GM04504 (cell line): ENCODE measurements around the gene CTNNAL1.
"Not testable (repeated sequence)": the region's sequence is repeated elsewhere in the genome, so short reads cannot be mapped to it uniquely, and the experiment has no call there.

ENCODE experiments used
- DNase-seq: peaks from one replicate; pipeline ENCODE4 v3.0.0-alpha.2; 2012; ENCODE audit warnings: low read depth

CTNNAL1 gene

DNA sequence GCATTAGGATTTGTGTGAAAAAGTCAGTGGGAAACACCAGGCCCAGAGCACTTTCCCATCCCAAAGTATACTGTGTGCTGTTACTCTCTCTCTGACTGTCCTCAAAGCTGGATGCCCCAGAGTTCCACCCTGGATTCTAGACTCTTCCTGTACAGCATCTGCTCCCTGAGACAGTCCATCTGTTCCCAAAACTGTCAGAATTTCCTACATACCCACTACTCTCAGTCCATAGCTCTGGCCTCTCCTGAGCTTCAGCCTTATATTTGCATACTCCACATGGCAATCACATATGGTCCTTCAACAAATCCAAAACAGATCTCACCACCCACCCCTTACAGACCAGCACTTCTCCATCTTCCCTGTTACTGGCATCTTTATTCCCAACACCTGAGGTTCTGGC, 88.8 kb downstream of the CTNNAL1 start:
- DNase-seq, result no peak

DNA sequence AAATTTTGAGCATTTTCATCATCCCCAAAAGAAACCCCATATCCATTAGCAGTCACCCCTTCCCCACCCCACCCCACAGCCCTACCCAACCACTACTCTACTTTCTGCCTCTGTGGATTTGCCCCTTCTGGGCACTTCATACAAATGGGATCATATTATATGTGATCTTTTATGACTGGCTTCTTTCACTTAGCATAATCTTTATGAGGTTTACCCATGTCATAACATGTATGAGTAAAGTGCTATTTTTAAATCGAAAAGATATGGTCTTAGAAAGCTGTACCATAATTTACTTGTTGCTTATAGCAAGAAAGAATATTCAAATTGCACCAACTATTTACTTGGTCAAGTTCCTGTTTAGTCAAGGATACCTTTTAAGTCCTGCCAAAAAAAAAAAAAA, 92.1 kb downstream of the CTNNAL1 start:
- no peak for DNase-seq

DNA sequence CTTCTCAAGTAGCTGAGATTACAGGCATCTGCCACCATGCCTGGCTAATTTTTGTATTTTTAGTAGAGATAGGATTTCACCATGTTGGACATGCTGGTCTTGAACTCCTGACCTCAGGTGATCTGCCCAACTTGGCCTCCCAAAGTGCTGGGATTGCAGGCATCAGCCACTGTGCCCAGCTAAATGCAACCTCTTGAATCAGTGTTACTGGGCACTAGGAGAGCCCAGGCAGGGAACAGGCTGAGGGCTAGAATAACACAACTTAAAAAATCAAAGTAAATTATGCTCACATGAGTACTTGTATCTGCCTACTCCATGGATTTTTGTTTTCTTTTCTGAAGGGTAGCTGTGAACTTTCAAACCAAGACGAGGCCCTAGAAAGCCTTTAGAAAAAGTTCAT, 92.9 kb downstream of the CTNNAL1 start:
- DNase-seq, result not testable (repeated sequence)

DNA sequence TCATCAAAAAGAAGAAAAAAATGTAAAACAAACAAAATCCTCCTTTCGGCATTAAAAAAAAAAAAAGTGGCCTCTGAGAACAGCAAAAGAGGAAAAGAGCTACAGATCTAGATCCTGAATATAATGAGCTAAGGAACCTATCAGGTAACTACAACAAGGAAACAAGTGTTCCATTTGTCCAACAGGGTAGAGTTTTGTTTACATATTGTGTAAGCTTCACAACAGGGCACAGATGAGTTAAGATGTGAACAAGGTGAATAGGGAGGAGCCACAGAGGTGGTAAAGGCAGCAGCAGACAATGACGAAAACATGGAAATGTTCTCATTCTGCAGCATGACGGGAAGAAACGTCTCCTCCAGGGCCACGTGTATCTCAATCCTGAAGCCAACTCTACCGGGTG, 93.8 kb downstream of the CTNNAL1 start:
- DNase-seq, result no peak

DNA sequence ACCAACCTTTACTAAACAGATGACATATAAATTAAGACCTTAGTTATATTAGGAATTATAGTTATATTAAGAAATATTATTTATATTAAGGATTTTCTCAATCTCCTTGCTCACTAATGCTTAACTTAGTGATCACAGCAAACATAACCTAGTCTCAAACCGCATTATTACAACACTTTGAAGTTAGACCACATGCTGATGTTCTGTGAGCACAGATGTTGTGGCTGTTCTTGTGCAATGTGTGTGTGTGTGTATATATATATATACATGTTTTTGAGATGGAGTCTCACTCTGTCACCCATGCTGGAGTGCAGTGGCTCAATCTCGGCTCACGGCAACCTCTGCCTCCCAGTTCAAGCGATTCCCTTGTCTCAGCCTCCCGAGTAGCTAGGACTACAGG, 99.9 kb downstream of the CTNNAL1 start:
- DNase-seq, result no peak

DNA sequence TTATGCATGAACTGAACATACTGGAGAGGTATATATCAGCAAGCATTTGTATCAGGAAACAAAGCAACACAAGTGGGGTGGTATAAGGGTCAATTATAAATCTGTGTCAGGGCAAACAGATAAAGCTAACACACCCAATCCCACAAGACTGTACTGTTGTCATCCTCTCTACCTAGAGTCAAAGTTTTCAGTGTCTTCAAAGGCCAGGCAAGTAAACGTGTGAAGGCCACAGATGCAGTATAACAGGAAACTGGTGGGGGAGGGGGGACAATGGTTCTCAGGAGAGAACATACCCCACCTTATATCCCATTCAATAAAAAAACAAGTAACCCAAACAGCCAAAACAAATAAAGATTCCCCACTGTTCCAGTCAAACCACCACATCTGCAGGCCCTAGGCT, 101.5 kb downstream of the CTNNAL1 start:
- no peak for DNase-seq

DNA sequence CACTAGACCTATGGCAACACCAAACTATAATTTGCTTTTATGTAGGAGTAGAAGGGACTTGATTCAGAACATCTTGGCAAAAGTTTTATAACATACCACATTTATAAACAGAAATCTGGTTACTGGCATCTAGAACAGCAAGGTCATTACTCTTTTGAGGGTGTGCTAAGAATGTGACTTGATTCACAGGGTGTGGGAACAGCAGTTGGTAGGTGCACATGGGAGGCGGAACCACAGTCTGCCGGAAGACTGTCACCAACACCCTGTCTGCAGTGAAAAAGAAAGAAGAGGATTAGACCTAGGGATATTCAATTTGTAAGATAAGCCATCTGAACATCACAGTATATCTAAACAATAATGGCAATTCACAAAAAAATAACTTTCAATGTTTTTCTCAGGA, 102.4 kb downstream of the CTNNAL1 start:
- DNase-seq, result no peak

DNA sequence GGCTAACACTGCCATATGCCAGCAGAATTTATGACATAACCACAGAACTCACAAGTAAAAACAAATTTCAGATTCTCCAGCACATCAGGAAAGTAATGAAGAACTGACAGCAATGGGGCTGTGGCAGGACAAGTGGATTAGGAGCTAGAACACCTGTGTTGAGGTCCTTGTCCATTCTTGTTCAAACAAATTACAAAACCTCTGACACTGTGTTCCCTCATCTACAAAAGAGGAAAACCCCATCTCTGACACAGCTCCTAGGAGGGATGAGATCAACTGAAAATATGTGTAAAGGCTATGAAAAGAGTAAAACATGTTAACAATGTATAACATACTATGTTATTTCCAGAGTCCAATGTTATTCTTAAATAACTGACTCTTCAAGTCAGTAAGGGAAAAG, 102.9 kb downstream of the CTNNAL1 start:
- no peak for DNase-seq

DNA sequence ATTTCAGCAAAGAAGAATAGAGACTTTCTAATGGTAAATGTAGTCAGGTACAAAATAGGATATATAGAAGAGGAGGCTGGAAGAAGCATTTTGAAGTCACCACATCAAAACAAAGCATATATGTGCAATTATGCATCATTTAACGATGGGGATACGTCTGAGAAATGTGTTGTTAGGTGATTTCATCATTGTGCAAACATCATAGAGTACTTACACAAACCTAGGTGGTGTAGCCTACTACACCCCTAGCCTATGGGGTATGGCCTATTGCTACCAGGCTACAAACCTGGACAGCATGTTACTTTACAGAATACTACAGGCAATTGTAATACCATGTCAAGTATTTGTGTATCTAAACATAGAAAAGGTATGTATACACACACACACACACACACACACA, 107.8 kb downstream of the CTNNAL1 start:
- no peak for DNase-seq

DNA sequence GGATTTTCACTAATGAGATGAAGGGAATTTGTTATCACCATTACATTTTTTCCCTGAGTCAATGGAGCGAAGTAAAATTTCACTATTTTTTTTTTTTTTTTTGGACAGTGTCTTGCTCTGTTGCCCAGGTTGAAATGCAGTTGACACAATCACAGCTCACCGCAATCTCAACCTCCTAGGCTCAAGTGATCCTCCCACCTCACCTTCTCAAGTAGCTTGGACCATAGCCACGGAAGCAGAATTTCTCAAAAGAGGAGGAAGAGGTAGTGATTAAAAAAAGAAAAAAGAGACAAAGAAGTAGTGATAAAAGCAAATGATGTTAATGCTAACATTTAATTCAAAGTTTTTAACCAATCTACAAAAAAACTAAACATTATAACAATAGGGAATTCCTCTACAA, 109.1 kb downstream of the CTNNAL1 start:
- no peak for DNase-seq

DNA sequence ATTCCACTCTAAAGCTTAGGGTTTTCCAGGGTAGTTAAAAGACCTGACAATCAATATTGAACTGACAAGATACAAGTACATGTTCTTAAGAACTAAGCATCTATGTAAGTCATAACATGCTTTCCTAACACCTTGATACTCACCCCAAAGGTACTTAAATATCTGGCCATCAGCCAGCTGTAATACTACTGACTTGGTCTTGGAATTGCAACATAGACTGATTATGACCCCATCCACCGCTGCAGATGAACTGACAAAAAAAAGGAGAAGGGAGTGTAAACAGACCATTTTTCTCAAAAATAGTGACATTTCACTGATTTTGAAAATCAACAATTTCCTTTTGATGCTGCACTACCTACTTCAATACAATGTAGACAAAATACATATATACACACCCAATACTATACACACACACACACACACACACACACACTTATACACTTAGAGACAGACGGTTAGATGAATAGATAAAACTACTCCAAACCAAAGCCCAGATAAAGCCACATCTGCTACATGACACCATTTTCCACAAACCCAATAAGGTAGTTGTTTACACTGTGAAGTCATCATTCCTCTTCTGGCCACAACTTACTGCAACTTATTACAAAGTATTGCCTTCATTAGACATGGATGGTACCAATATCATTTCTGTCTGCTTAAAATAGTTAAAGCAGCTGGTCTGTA, 109.7 kb downstream of the CTNNAL1 start:
- DNase-seq, result no peak

DNA sequence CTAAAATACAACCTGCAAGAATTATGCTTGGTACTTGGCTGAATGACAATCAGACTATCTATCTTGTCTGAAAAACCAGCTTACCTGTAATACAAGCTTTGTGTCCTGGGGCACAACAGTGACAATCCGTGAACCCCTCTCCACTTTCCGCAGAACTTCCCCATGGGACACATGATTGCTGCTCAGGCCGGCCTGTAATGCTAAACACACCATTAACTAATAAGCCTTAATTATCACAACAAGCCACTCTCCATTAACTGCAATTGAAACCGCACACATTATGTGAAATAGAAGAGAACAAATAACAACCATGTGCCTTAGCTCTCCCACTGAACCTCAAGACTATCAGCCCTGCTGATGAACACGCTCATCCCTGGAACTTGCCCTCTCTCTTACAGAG, 113.1 kb downstream of the CTNNAL1 start:
- DNase-seq, result no peak

DNA sequence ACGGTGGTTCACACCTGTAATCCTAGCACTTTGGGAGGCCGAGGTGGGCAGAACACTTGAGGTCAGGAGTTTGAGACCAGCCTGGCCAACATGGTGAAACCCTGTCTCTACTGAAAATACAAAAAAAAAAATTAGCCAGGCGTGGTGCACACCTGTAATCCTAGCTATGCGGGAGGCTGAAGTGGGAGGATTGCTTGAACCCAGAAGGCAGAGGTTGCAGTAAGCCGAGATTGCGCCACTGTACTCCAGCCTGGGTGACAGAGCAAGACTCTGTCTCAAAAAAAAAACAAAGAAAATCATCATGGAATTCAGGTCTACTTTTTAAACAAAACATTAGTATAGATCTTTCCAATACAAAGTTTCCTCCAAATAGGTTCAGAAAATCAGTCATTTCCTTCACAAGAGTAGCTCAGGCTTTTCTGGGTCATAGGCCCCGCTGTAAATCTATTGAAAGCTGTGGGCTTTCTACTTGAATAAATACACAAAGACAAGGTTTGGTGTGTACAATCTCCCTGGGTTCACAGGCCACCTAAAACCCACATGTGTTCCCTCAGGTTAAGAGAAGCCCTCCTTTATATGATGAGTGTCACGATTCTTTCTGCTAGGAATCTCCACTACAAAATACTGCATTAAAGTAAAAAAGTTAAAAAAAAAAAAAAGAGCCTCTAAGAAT, 114.1 kb downstream of the CTNNAL1 start:
- not testable (repeated sequence) for DNase-seq

DNA sequence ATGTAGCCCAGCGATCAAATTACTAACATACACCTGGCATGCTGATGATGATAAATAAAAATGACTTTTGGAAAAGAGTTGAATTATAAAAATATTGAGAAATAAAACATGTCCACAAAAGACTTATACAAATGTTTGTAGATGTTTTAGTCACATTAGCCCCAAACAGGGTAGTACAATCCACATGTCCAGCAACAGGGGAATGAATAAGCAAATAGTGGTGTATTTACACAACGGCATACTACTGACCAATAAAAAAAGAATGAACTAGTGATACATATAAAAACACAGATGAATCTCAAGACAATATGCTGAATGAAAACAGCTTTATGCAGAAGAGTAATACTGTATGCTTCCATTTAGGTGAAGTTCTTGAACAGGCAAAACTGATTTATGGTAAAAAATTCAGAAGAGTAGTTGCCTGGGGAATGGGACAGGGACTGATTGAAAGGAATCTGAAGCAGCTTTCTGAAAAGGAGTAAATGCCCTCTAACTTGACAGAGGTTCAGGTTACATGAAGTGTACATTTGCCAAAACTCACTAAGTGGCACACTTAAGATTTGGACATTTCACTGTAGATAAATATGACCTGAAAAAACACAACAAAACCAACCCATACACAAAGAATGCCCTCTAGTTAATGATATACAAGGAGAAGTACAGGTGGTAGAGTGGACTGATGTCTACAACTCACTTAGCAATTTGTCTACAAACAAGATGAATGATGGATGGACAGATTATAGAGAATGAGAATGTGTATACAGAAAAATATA, 115.8 kb downstream of the CTNNAL1 start:
- no peak for DNase-seq

DNA sequence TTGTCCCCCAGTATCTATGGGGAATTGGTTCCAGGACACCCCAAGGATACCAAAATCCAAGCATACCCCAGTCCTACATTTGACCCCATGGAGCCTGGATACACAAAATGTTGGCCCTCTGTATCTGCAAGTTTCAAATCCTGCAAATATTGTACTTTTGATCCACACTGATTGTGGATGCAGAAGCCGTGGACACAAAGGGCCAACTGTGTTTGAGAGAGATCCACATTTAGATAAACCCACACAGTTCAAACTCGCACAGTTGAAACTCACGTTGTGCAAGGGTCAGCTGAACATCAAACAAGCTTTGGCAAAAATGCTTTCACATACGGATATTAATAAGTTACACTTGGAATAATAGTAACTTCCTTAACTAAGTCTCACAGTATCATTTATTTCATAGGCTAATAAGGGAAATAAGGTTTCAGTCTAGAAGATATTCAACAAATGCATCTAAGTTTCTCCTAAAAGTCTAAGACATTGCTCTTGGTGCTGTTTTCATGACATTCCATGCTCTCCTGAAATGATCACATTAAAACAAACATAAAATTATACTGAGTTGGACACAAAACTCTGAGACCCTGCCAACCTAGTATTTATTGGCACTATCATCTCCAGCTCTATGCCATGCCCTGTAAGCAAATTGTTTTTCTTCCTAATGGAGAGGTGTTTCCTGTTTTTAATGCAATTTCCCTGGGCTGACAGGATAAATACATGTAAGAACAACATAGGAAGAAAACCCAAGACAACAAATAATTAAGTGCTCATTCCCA, 118.9 kb downstream of the CTNNAL1 start:
- DNase-seq, result no peak
